K562 (cell line): ENCODE measurements around the gene MTPN. TPM values are rescaled to one million over a fixed set of nuclear protein-coding genes. Genes with fewer than 3 reads are reported as not detected.

Experiments
- BHLHE40 ChIP-seq: IDR thresholded peaks from 2 replicates; pipeline ENCODE4 v1.6.1; 2011; ENCODE audit warnings: low read length, improper control_type of control experiment
- BRD9 ChIP-seq: fragments of 450-650 bp; IDR thresholded peaks from 2 replicates; pipeline ENCODE4 v1.6.1; 2018; ENCODE audit warnings: low read depth; ENCODE audit not compliant: partially characterized antibody
- CEBPB ChIP-seq: fragments of 450-650 bp; IDR thresholded peaks from 2 replicates; pipeline ENCODE4 v1.6.1; 2016; ENCODE audit warnings: missing genetic modification characterization, missing compliant biosample characterization
- CEBPG ChIP-seq, 3 experiments: fragments of 200-800 bp in 1 of 3; sonication (Bioruptor generic) in 1 of 3; sonication (generic) in 1 of 3; formaldehyde crosslinking in 1 of 3; IDR thresholded peaks in 2 of 3; conservative IDR thresholded peaks in 1 of 3; 2 replicates each; pipeline versions ENCODE4 v1.6.1 to v1.8.0; 2016 to 2022; ENCODE audit warnings: missing compliant biosample characterization in 2 of 3, missing genetic modification characterization in 2 of 3, mild to moderate bottlenecking in 1 of 3, missing genetic modification reagents in 1 of 3
- GATA2 ChIP-seq: sonication (generic); formaldehyde crosslinking; IDR thresholded peaks from 2 replicates; pipeline ENCODE4 v1.4.0; 2020; ENCODE audit warnings: mild to moderate bottlenecking, missing genetic modification reagents
- HMGN3 ChIP-seq: IDR thresholded peaks from 2 replicates; pipeline ENCODE4 v1.6.1; 2011; ENCODE audit warnings: borderline replicate concordance, low read depth, mild to moderate bottlenecking, mixed read lengths, low read length; ENCODE audit not compliant: insufficient read length; ENCODE audit errors: extremely low read depth
- HNRNPH1 ChIP-seq: fragments of 200-400 bp; formaldehyde crosslinking; optimal IDR thresholded peaks from 2 replicates; pipeline ENCODE3; 2017; ENCODE audit warnings: low read depth, mild to moderate bottlenecking, low read length, moderate library complexity
- KLF1 ChIP-seq: fragments of 450-650 bp; IDR thresholded peaks from 2 replicates; pipeline ENCODE4 v1.6.1; 2016; ENCODE audit warnings: missing genetic modification characterization, missing compliant biosample characterization
- LEF1 ChIP-seq: fragments of 450-650 bp; IDR thresholded peaks from 2 replicates; pipeline ENCODE4 v1.6.1; 2016; ENCODE audit warnings: mild to moderate bottlenecking
- NCOA1 ChIP-seq: fragments of 450-650 bp; IDR thresholded peaks from 2 replicates; pipeline ENCODE4 v1.6.1; 2016; ENCODE audit warnings: low read depth
- NCOA6 ChIP-seq: fragments of 450-650 bp; IDR thresholded peaks from 2 replicates; pipeline ENCODE4 v1.6.1; 2017; ENCODE audit warnings: mild to moderate bottlenecking
- NFIC ChIP-seq: fragments of 450-650 bp; IDR thresholded peaks from 2 replicates; pipeline ENCODE4 v1.6.1; 2017; ENCODE audit warnings: mild to moderate bottlenecking, inconsistent platforms
- NFIX ChIP-seq: fragments of 250-450 bp; sonication (Bioruptor Pico); IDR thresholded peaks from 2 replicates; pipeline ENCODE4 v1.4.0; 2020; ENCODE audit warnings: low read depth, mild to moderate bottlenecking, moderate library complexity
- NR2C2 ChIP-seq, 2 experiments: fragments of 200-800 bp in 1 of 2; sonication (Bioruptor generic) in 1 of 2; sonication (generic) in 1 of 2; formaldehyde crosslinking in 1 of 2; IDR thresholded peaks; 2 replicates each; pipeline versions ENCODE4 v1.6.1 to v1.8.0; 2016 to 2022; ENCODE audit warnings: mild to moderate bottlenecking in 1 of 2, missing compliant biosample characterization in 1 of 2, missing genetic modification characterization in 1 of 2, missing genetic modification reagents in 1 of 2
- RFX5 ChIP-seq: IDR thresholded peaks from 2 replicates; pipeline ENCODE4 v1.6.1; 2011; ENCODE audit warnings: low read depth, mild to moderate bottlenecking, improper control_type of control experiment, low read length
- SMARCA4 ChIP-seq: fragments of 450-650 bp; IDR thresholded peaks from 2 replicates; pipeline ENCODE4 v1.6.1; 2016
- TAL1 ChIP-seq: fragments of 450-650 bp; IDR thresholded peaks from 2 replicates; pipeline ENCODE4 v1.6.1; 2016; ENCODE audit warnings: mild to moderate bottlenecking
- TCF7 ChIP-seq: sonication (generic); IDR thresholded peaks from 2 replicates; pipeline ENCODE4 v1.6.1; 2016; ENCODE audit warnings: antibody characterized with exemption, borderline replicate concordance
- TRIM24 ChIP-seq, 2 experiments: fragments of 450-650 bp; IDR thresholded peaks; 2 replicates each; pipeline ENCODE4 v1.6.1; 2016
- U2AF1 ChIP-seq: fragments of 200-400 bp; formaldehyde crosslinking; optimal IDR thresholded peaks from 2 replicates; pipeline ENCODE3; 2017; ENCODE audit warnings: mild to moderate bottlenecking, low read depth, low read length, moderate library complexity
- ZBTB2 ChIP-seq: fragments of 450-650 bp; IDR thresholded peaks from 2 replicates; pipeline ENCODE4 v1.6.1; 2016; ENCODE audit warnings: antibody characterized with exemption
- ZNF668 ChIP-seq: fragments of 250-450 bp; sonication (Bioruptor Pico); IDR thresholded peaks from 2 replicates; pipeline ENCODE4 v1.8.0; 2022; ENCODE audit warnings: mild to moderate bottlenecking, inconsistent platforms
- ZNF766 ChIP-seq: fragments of 200-800 bp; sonication (Bioruptor generic); conservative IDR thresholded peaks from 2 replicates; pipeline ENCODE4 v1.6.1; 2016; ENCODE audit warnings: missing genetic modification characterization, missing compliant biosample characterization
- polyA plus RNA-seq, 8 experiments: library from polyadenylated mRNA; depleted of rRNA in 4 of 8; stranded (reverse) in 5 of 8; unstranded in 3 of 8; fragments of >200 nt; fragmentation: Nextera tagmentation in 2 of 8; fragmentation: Illumina TruSeq in 1 of 8; extraction: Ambion mirVana in 2 of 8; extraction: Trizol in 1 of 8; gene quantifications; 2 replicates each; pipeline versions ENCODE4 v1.2.1 to v1.2.3, GENCODE V29; 2011 to 2014; ENCODE audit warnings: inconsistent platforms in 1 of 8, missing spikeins in 1 of 8
- total RNA-seq, 7 experiments: library from RNA; depleted of rRNA in 6 of 7; stranded (reverse); fragments of >200 nt in 6 of 7; fragmentation: Illumina TruSeq in 2 of 7; extraction: Trizol in 2 of 7; gene quantifications; 2 replicates each; pipeline versions ENCODE4 v1.2.1 to v1.2.3, GENCODE V29; 2011 to 2021; ENCODE audit warnings: low replicate concordance in 1 of 7
- TF ChIP-seq, protein P1 (sequence below): fragments of 450-650 bp; IDR thresholded peaks from 2 replicates; pipeline ENCODE4 v1.6.1; 2017; ENCODE audit warnings: antibody characterized with exemption, mild to moderate bottlenecking

MTPN gene
- total and polyA plus RNA-seq, 9 of the 15 experiments (the other 6 are each of a cell fraction or from before 2014, with no cell fraction given): 68.5 to 261 (median 156) TPM

DNA sequence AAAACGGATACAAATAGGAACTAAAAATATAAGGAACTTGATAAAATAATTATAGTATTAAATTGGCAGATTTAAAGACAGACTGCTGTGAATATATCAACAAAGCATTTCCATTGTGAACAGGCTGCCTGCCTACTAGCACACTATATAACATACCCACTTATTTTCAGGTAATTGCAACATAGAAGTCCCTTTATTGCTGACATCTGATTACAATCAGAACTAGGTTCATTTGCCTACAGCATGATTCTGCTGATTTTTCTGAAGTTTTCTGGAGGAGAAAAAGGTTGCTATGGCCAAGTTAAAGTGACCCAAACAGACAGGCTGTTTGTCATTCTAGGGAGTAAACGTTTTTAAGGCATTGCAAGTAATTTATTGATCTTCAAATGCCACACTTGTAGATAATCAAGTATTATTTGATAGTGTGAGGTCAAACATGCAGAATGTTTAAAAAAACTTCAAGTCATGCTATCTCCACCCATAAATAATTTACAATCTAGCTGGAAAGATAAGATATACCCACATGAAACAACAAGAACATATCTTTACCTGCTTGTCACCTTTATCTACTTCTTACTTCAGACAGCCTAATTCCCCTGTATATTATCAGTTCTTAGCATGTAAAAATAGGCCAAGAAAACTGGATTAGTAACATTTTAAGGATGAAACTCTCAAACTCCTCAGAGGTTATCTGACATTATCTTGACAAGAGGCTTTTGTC is 40.5 kb downstream of the MTPN start (continued):
- TF ChIP-seq TAL1 (peak; percentile 76), RFX5 (no peak), NCOA6 (no peak), KLF1 (no peak), GATA2 (CRISPR knock-in tag) (peak; percentile 37; the same call in 1 of the 2 replicates), NFIC (peak; percentile 44; the same call in 1 of the 2 replicates), CEBPB (peak; percentile 64), HNRNPH1 (no peak), BHLHE40 (no peak), CEBPG (CRISPR knock-in tag; IDR thresholded peaks at IDR 0.05) (no peak), CEBPG (tag; conservative IDR thresholded peaks at IDR 0.05 in 1 of 2, IDR thresholded peaks at IDR 0.05 in 1 of 2) (peak in 1 of 2 experiments; percentile 77; a peak in 2 of 4 replicates), NFIX (CRISPR knock-in tag) (no peak), TRIM24 (IDR thresholded peaks at IDR 0.05) (peak in 1 of 2 experiments; percentile 61; a peak in 1 of 4 replicates), BRD9 (no peak), NCOA1 (peak; percentile 20; the same call in 1 of the 2 replicates), LEF1 (peak; percentile 93), NR2C2 (CRISPR knock-in tag; IDR thresholded peaks at IDR 0.05) (no peak), NR2C2 (tag; IDR thresholded peaks at IDR 0.05) (0 out of 2 replicates have a peak, but pooled peaks have one; percentile 25), ZBTB2 (peak; percentile 72; the same call in 1 of the 2 replicates), SMARCA4 (peak; percentile 76), U2AF1 (no peak), TCF7 (peak; percentile 94), ZNF766 (peak; percentile 60), ZNF668 (CRISPR knock-in tag) (no peak), HMGN3 (peak; percentile 34)
- TF ChIP-seq, protein P1, sequence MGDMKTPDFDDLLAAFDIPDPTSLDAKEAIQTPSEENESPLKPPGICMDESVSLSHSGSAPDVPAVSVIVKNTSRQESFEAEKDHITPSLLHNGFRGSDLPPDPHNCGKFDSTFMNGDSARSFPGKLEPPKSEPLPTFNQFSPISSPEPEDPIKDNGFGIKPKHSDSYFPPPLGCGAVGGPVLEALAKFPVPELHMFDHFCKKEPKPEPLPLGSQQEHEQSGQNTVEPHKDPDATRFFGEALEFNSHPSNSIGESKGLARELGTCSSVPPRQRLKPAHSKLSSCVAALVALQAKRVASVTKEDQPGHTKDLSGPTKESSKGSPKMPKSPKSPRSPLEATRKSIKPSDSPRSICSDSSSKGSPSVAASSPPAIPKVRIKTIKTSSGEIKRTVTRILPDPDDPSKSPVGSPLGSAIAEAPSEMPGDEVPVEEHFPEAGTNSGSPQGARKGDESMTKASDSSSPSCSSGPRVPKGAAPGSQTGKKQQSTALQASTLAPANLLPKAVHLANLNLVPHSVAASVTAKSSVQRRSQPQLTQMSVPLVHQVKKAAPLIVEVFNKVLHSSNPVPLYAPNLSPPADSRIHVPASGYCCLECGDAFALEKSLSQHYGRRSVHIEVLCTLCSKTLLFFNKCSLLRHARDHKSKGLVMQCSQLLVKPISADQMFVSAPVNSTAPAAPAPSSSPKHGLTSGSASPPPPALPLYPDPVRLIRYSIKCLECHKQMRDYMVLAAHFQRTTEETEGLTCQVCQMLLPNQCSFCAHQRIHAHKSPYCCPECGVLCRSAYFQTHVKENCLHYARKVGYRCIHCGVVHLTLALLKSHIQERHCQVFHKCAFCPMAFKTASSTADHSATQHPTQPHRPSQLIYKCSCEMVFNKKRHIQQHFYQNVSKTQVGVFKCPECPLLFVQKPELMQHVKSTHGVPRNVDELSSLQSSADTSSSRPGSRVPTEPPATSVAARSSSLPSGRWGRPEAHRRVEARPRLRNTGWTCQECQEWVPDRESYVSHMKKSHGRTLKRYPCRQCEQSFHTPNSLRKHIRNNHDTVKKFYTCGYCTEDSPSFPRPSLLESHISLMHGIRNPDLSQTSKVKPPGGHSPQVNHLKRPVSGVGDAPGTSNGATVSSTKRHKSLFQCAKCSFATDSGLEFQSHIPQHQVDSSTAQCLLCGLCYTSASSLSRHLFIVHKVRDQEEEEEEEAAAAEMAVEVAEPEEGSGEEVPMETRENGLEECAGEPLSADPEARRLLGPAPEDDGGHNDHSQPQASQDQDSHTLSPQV: peak; percentile 51; the same call in 1 of the 2 replicates
